ENCODE data around the gene GZMM. TPM values are rescaled to one million over a fixed set of nuclear protein-coding genes. Genes with fewer than 3 reads are reported as not detected.
A peak's percentile ranks its signal among the peaks of the same experiment; 100 is the strongest.

GZMM gene
- total and polyA plus RNA-seq, 3 donors from 2014 or later: 0.31 to 2.2 (median 1.4) TPM

DNA sequence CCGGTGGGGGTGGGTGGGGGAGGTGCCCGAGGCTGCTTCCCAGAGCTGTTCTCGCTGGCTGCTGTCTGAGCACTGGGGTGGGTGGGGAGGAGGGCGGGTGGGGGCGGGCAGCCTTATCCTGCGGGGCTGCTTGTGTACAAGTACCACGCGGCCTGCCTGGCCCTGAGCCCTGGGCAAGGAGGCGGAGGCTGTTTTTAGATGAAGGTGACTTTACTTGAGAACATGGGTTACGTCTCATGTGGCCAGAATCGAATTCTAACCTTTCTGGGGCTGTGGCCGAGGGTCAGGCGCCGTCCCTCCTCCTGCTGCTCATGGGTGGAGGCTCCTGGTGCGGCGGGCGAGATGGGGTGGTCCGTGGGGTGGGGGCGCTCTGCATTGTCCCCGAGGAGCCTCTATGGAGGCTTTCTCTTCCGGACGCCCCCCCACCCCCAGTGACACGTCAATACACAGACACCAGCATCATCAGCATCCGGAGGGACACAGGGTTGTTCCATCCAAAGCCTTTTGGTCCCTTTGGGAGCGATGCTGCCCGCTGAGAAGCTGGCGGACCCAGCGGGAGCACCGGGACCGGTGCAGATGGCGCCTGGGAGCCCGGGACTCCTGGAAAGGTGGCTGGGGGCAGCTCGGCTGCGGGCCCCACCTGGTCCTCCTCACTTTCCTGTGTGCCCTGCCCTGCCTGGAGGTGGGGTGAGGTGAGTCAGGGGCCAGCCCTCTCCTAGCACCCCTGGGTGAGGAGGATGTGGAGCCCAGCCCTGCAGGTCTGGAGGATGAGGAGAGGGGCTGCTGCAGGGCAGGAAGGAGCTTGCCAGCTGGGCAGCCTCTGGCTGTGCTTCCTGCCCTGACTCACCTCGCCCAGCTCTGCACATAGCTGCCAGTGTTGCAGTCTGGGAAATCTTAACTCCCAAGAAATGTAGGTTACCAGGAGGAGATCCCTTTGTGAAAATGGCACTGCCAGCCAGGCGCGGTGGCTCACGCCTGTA lies 32.0 kb downstream of the GZMM start:
- Histone ChIP-seq H3K4me1 (peaks cover 49% of the 10 kb centered on the region), H3K4me3 (no peak overlapping the region), H3K27me3 (no peaks in the 10 kb centered on the region), H3K36me3 (ENCODE audit: low read depth, missing control alignments) (no peaks in the 10 kb centered on the region), H3K27ac (peak overlapping the region; percentile 61 to 97), H3K9me3 (no peaks in the 10 kb centered on the region)
- intact Hi-C loops (cut with DNase I; ENCODE audit: low total_unique reads): no loop called here
- no peak for TF ChIP-seq POLR2A (IDR thresholded peaks at IDR 0.05)
- TF ChIP-seq, protein P1, sequence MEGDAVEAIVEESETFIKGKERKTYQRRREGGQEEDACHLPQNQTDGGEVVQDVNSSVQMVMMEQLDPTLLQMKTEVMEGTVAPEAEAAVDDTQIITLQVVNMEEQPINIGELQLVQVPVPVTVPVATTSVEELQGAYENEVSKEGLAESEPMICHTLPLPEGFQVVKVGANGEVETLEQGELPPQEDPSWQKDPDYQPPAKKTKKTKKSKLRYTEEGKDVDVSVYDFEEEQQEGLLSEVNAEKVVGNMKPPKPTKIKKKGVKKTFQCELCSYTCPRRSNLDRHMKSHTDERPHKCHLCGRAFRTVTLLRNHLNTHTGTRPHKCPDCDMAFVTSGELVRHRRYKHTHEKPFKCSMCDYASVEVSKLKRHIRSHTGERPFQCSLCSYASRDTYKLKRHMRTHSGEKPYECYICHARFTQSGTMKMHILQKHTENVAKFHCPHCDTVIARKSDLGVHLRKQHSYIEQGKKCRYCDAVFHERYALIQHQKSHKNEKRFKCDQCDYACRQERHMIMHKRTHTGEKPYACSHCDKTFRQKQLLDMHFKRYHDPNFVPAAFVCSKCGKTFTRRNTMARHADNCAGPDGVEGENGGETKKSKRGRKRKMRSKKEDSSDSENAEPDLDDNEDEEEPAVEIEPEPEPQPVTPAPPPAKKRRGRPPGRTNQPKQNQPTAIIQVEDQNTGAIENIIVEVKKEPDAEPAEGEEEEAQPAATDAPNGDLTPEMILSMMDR (IDR thresholded peaks at IDR 0.05): no peak
- peak; percentile 87 for DNase-seq
- 51 to 62% methylated on average over 17 to 38 of the region's 38 CpGs for WGBS, 2 donors

DNA sequence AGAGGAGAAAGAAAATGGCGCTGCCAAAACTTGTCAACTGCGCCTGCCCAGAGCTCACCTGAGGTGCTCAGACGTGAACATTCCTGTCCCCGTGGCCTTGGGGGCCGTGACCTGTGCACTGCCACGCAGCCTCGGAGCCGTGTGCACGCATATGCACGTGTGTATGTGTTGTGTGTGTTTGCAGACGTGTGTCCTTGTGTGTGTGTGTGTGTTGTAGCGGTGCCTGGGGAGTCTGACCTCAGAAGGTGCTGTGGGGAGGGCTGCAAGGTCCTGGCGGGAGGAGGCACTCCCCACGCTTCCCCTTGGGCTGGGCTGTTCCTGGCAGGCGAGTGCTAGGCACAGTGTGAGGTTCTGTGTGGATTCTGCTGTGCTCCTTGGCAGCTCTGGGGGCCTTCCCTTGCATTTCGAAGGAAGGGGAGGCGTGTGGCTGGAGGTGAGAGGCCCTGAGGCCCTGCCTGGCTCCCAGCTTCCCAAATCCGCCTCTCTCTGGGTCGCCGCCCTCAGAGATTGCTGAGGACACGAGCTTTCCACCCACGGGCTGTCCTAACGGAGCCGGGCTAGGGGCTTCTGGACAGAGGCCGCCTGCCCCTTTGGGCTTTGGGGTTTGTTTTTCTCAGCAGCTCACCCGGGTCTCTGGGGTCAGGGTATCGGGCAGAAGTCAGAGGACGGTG lies 33.0 kb downstream of the GZMM start:
- H3K36me3 ChIP-seq (ENCODE audit: low read depth, missing control alignments): no peaks in the 10 kb centered on the region
- H3K27me3 ChIP-seq: no peaks in the 10 kb centered on the region
- intact Hi-C loops (cut with DNase I; ENCODE audit: low total_unique reads): no loop called here
- H3K4me3 ChIP-seq: no peak overlapping the region
- H3K27ac ChIP-seq: no peak overlapping the region
- no peak for DNase-seq
- no peak for TF ChIP-seq POLR2A (IDR thresholded peaks at IDR 0.05)
- TF ChIP-seq, protein P1 (IDR thresholded peaks at IDR 0.05): no peak
- peaks cover 43% of the 10 kb centered on the region for H3K4me1 ChIP-seq
- WGBS, 2 donors: 75 to 78% methylated on average over 13 to 28 of the region's 28 CpGs
- no peaks in the 10 kb centered on the region for H3K9me3 ChIP-seq

GRCh38 chr19:577439-578392 lies 33.9 kb downstream of the GZMM start:
- Histone ChIP-seq H3K4me1 (peaks cover 43% of the 10 kb centered on the region), H3K27ac (no peak overlapping the region), H3K36me3 (ENCODE audit: low read depth, missing control alignments) (no peaks in the 10 kb centered on the region), H3K27me3 (no peaks in the 10 kb centered on the region), H3K4me3 (no peak overlapping the region), H3K9me3 (no peaks in the 10 kb centered on the region)
- WGBS, 2 donors: 91 to 92% methylated on average over 48 to 65 of the region's 66 CpGs
- intact Hi-C loops (cut with DNase I; ENCODE audit: low total_unique reads): no loop called here
- DNase-seq: no peak
- TF ChIP-seq POLR2A (IDR thresholded peaks at IDR 0.05): no peak
- TF ChIP-seq, protein P1 (IDR thresholded peaks at IDR 0.05): no peak

GRCh38 chr19:579111-579841 lies 35.4 kb downstream of the GZMM start:
- no peak overlapping the region for H3K27ac ChIP-seq
- H3K4me3 ChIP-seq: no peak overlapping the region
- DNase-seq: no peak
- no peaks in the 10 kb centered on the region for H3K27me3 ChIP-seq
- H3K4me1 ChIP-seq: peaks cover 32% of the 10 kb centered on the region
- 88 to 94% methylated on average over 13 to 45 of the region's 46 CpGs for WGBS, 2 donors
- no peaks in the 10 kb centered on the region for H3K9me3 ChIP-seq
- TF ChIP-seq, protein P1 (IDR thresholded peaks at IDR 0.05): no peak
- TF ChIP-seq POLR2A (IDR thresholded peaks at IDR 0.05): no peak
- intact Hi-C loops (cut with DNase I; ENCODE audit: low total_unique reads): no loop called here
- H3K36me3 ChIP-seq (ENCODE audit: low read depth, missing control alignments): no peaks in the 10 kb centered on the region
